Stimulated activated CD8-positive, alpha-beta memory T cell treated with anti-CD3 and anti-CD28 coated beads, Interleukin-7, amount 100 ng/mL, for 48 hours (primary cell): ENCODE results near the gene EDIL3.
"Not testable (repeated sequence)": the region's sequence is repeated elsewhere in the genome, so short reads cannot be mapped to it uniquely, and the experiment has no call there.

Experiments
- DNase-seq, 2 donors: peaks; one replicate each; pipeline ENCODE4 v3.0.0-alpha.2; 2020; ENCODE audit warnings: low read depth in 1 of 2; ENCODE audit errors: extremely low read depth in 1 of 2

EDIL3 gene

DNA sequence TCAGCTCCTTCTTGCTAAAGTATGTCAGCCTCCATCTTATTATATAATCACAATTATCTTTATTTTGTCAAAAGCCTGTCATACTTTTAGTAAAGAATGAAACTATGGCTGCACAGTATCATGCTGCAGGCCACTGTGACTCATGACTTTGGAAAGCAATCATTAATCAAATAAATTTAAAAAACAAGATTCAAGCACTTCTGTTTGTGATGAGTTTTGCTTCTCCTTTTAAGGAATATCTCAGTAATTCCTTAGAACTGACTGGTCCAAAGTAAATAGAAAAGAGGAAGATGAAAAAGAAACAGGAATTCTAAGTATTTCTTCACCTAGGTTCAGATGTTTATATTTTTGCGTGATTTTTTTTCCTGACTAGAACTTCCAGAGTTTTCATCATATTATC lies 83.1 kb downstream of the EDIL3 start:
- no peak for DNase-seq

DNA sequence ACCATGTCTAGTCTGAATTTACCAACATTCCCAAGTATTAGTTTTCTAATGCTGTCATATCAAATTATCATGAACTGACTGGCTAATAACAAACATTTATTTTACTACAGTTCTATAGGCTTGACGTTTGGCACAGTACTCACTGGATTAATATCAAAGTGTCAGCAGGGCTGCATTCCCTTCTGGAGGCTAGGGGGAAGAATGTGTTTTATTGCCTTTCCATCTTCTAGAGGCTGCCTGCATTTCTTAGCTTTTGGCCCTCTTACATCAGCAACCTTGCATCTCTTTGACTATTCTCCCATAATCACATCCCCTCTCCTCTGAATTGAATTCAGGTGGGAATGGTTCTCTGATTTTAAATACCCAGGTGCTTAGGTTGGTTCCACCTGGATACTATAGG lies 84.7 kb downstream of the EDIL3 start:
- DNase-seq: no peak

DNA sequence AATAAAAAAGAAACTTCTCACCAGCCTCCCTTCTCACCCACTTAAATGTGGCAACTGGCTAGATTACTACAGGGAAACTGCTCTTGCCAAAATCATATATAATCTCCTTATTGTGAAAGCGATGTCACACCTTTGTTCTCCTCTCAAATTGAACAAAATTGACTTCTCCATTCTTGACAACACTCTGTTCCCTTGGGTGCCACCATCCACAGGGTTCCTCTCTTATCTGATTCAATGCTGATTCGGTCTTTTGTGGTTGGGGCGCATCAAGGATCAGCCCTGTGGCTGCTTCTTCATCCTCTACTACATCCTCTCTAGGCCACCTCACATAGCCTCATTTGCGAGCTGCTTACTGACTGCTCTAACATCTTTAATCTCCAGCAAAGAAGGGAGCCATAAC lies 86.1 kb downstream of the EDIL3 start:
- DNase-seq: no peak

DNA sequence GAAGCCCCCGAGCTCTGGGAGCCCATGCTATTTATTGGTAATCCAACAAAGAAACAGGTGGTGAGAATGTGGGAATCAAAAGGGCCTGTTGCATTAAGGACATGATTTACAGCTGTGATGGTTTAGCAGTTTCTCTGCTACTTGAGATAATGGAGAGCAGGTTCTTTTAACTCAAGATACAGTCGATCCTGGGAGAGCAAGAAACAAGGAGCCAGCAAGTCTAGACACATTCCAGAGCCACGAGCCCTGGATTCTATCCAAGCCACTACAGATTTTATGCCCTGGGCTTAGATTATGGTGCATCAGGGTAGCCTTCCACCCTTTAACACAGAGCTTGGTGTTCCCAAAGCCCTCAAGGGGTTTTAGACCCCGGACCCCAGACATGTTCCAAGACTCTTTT lies 87.0 kb downstream of the EDIL3 start:
- not testable (repeated sequence) for DNase-seq

DNA sequence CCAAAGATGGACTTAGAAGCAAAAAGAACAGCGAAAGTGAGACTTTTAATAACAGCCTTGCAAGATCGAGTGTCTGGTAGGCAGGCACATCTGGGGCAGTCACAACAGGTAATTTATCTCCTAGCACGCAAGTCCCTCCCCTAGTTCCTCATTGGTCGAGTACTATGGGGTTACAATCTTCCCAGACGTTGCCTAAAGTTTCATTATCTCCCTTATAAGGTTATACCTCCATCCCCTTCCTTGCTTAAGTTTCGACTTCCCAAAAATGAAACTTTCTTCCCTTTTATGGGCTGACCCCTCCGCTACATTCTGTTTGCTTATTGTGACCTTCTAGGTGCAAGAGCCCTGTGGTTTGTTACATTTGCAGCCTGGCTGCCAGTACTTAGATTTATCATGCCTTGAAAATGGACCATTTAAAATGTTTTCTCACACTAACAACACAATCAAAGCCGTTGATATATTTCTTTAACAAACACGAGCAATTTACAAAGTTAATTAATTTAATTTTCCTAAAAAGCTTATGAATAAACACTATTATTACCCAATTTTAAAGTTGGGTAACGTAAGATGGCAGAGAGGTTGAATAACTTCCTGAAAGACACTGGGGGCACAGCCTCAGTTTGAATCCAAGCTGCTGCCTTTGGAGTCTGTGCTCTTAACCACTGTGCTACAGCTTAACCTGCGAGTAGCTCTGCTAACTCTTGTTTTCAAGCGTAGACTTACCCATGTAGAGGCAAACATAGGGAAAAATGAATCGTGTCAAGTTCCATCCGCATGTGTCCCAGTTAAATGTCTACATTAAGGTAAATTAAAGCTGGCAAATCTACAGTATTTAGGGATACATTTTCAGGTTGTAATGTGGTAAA lies 91.7 kb downstream of the EDIL3 start:
- DNase-seq: no peak

DNA sequence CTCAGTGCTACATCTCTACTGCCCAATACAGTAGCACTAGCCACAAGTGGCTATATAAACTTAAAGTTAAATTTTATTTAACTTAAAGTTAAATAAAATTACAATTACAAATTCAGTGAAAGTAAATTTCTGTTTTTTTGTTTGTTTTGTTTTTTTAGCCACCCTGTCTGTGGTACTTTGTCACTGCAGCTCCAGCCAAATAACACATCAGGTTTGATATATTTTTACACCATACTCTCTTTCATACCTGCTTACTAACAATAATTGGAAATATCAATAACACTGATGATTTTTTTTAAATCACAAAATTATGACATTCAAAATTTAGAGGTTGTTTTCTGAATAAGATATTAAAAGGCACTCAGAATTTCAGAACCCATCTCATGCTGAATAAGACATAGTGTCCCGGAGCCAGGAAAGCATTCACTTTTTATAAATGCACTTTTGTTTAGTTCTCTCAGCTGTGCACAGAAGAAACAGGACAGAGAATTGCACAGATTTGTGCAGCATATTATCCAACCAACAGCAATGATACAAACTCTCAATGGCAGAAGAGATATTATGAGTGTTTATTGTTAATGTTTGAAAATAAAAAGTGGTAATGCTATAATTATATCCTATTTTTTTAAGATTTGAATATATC lies 92.6 kb downstream of the EDIL3 start:
- DNase-seq: no peak

DNA sequence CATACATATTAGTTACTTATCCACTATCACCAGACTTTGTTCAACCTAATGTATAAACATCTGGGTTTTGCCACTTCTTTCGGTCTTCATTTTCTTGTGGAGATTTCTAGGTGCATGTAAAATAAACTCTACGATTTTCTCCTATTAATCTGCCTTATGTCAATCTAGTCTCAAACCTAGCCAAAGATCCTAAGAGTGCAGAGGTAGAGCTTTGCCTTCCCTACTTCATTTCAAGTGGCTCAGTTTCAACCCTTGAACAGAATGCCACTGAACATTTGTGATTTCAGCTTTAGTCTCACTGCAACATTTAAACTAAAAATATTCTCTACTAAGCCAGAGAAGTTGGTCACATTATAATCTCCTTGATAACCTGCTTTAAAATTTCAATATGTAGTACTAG lies 94.0 kb downstream of the EDIL3 start:
- no peak for DNase-seq

DNA sequence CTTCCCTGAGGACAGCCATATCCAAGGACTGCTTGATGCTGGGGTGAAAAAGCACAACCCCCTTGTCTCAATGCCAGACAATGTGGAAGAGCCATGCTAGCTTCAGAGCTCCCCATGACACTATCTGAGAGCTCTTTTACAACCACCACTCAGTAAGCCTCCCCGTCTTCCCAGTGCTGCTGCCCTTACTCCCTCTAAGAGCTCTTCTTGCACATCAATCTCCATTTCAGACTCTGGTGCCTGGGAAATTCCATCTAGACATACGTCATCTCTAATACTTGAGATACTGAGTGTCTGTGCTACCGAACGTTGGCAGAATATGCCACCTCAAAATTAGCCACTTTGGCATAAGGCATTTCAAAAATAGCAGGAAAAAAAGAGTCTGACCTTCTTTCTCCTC lies 94.5 kb downstream of the EDIL3 start:
- no peak for DNase-seq

DNA sequence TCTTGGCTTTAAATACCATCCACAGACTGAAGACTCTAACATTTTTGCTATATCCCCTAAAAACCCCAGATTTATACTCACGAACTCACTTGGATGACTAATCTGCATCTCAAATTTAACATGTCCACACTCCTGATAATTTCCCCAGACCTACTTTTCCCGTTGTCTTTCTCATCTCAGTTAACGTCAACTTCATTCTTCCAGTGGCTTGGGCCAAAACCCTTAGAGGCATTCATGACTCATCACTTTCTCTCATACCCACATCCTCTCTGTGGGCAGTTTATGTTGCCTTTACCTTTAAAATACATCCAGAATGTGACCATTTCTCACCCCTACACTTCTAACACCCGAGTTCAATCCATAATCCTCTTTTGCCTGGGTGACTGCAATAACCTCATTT lies 96.7 kb downstream of the EDIL3 start:
- DNase-seq: no peak

DNA sequence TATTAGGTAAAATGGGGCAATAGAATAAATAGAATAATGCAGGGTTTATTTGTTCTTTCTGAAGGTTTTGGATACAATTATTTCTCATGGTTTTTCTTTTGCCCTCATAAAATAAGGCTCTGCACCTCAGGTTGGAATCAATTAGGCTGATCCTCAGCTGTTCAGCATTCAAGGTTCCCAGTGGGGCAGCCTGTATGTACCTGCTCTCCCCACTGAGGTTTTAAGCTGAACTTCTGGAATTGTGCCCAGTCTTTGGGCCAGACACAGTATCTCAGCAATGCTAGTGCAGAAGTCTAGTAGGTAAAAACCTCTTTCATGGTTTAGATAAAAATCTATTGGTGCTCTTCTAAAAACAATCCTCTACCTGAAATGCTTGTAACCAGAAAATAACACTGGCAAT lies 98.0 kb downstream of the EDIL3 start:
- DNase-seq: no peak

DNA sequence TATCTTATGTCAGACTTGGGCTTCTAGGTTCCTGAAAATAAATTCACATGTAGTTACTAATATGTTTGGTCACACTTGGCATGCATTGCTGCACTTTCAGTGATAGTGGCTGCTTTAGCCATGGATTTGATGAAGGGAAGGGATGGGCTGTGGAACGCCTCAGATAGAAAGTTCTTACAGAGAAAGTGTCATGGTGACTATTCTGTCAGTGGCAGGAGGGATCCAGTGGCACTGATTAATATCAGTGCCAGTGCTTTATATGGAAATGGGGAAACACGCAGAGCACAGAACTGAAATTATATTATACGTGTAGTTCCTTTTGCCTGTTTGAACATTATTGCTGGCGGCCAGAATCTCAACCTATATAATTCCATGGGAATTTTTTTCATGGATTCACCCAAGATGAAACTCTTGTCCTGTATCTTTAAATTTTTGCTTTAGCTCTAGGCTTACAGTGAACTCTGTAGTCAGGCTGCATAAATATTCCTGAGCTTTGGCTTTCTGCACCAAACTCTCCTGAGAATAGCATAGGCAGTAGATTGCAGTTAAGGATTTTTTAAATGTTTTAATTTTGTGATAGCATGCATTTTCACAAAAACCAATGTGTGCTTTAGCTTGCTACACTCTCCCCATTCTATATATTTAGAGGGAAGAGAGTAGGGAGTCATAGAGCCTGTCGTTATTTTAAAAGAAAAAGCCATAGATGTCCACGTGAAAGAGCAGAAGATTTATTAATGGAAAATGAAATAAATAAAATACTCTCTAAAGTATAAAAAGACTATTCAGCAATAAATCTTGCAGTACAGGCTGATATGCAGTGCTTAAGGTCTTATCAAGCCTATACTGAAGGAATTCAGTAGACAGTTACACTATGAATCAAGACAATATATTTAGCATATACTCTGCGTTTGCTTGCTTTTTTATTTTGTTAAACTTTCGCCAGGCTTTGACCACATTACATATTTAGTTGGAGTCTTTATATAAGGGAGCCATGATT lies 98.7 kb downstream of the EDIL3 start:
- DNase-seq: no peak

DNA sequence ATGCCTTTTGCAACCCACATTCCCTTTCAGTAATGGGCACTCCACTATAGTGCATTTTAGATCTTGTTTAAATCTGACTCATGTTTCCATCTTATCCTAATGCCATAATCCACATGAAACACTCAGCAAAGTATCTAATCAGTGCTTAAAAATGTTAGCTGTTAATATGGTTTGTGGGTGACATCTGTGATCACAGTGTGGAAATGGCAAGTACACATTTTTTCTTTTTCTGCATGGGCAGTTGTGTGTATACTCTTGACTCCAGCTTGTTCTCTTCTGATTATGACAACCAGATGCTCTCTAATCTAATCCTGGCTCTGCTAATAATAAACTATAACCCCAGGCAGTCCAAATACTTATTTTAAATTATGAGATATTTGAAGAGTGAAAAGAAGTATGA lies 103.3 kb downstream of the EDIL3 start:
- no peak for DNase-seq

DNA sequence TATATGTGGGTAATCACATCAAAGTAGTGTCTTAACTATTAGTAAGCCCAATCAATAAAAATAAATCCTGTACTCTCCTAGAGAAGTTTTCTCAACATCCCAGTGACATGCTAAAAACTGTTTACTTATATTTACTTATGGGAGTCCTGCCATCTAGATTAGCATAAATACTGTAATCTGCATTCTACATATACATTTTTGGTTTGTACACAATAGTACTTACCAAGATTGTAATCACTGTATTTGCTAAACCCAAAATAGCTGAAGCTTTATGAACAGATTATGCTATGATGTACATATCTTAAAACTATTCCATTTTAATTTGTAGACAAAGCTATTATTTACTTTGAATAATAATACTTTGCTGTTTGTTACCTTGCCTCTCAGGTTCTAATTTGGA lies 105.4 kb downstream of the EDIL3 start:
- DNase-seq: no peak

DNA sequence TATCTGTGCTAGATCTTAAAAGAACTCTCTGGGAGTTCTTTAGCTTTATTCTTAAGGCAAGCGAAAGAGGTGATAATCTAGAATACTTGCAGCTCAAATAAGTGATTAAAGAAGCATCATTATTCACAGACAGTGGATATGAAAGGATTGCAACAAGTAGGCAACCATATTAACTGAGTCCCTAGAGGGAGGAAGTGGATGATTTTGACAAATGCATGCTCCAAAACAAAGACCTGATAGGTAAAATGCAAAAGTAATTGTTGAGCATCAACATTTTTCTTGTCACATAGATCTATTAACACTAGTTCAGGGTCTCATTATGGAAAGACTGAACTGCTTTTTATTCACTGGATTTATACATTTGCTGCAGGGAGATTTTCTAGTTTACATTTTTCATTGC lies 109.1 kb downstream of the EDIL3 start:
- no peak for DNase-seq

DNA sequence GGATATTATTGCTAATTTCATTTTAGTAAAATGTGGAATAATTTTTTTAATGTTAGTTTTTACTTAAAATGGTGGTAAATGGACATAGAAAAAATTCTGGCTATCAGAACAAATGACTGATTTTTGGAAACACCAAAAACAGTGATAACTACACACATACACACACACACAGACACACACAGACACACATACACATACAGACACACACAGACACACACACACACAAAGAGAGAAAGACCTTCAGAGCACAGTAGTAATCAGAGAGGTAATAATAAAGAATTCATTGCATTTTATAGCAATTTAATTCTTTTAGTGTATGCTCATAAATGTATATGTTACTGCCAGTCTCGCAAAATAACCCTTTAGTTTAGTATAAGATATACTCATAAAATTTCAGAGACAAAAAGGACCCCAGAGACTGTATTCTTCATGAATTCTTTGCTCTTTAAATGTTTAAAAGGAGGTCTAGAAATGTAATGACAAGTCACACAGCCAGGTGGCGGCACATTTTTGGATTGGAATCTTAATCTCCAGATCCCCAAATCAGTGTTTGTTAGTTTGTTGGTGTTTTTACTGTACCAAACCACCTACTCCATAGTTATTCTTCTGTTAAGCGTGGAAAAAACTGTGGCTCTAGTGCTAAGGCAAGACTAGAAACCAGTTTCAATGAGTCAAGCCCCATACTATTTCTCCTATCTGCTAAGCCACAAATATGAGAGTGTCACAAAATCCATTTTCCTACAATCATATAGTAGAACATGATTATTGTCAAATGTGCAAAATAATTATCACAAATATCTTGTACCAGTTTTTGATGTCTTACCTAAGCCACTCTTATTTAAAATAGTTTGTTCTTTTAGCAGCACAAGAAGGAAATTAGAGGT lies 109.9 kb downstream of the EDIL3 start:
- no peak for DNase-seq

DNA sequence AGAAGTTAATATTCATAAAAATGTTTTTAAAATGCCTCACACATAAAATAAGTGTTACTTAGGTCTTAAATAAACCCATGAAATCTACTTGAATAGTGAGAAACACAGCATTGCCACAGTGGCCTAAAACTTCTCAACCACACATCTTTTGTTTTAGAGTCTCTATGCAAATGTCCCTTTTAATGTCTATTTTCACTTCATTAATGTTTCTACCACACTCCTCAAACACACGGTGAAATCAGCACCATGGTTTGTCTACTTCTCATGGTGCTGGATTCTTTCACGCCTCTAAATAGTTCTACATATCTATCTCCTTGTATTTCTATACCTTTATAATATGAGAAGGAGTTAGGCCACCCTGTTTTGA lies 111.2 kb downstream of the EDIL3 start:
- DNase-seq: no peak

DNA sequence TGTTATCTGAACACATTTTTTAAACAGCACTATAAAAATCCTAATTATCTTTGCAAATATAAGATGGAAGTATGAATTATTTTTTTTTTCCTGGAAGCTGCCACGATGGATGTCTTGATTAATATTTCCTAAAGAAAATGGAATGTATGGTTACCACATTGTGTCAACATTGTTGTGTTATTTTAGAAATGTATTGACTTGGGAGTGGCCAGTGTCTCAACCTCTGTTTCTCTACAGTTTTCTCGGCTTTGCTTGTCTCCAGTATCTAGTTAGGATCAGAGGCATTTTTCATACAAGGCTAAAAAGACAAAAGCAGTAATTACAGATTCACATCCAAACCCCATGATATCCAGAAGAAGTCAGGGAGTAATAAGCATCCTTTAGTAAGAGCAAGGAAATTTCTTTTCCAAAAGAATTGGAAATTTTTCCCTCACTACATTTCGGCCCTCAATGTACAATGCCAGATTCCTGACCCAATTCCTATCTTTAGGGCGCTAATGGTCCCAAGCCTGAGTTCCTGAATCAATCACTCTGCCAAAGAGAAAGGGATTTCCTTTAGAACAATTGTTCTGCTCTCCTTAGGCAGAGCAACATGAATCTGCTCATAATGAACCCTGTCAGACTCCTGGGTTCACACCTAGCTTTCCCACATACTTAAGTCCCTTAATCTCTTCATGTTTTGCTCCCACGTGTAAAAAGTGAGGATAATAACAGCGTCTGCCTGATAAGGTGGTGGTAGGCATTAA lies 111.7 kb downstream of the EDIL3 start:
- no peak for DNase-seq

DNA sequence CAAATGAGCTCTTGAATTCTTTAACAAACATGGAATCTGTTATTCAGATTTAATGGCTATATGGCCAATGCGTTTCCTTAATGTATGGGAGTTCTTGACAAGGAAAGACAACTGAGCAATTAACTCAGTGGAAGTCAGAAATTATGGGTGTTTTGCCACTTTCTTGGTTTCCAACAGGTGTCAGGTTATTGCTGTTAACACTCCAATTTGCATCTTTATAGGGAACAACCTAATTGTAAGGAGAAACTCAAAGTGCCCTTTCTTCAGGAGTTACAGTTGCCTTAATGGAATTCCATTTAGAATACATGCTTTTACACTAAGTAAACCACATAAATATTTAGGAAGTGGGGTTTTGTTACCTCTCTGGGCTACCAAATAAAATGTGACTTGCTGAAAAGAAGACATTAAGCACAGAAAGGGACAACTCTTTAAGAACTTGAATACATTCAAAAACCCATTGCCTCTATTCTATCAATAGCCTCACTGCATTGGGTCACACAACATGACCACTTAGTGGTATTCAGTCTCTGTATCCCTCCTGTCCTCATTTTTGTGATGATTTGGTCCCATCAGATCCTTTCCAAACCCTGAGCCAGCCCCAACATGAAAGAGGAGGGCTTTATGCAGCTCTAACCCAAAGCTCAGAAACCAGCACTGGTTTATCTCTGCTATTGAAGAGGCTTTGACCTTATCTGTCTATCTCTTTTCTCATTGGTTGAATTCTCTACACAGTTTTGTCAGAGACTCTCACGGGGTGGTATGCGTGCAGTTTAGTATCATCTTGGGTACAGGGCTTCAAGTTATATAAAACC lies 118.7 kb downstream of the EDIL3 start:
- DNase-seq: no peak

DNA sequence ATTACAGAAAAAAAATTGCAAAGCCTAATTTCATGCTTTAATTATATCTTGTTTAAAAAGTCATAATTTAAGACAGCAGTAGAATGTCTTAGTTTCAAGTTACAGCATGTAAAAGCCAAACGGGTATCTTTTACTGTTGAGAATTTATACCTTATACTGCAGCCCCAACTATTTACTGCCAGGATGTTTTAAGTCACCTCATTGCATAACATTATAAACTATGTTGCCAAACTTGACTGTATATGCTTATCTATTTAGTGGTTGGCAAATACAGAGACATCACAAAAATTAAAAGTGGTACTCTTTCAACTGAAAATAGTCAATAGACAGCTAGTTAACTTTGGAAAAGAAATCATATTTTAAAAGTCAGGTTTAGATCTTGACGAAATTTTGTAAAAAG lies 119.5 kb downstream of the EDIL3 start:
- no peak for DNase-seq
